ENCODE measurements around the gene ACACB.

The ACACB gene

GRCh38 chr12:109115758-109116610, at the start of gene ACACB:
TSS of gene ACACB (plus strand) at chr12:109116587. CDS start at chr12:109139406, 22,819 bp downstream.
- DNase-seq, result no peak

GRCh38 chr12:109069307-109070271, 46.8 kb upstream of the ACACB start:
- DNase-seq, result no peak

- DNase-seq, result no peak
Observed at GRCh38 chr12:109074866-109075265, 41.5 kb upstream of the ACACB start.

GRCh38 chr12:109082751-109083150, 33.6 kb upstream of the ACACB start:
- no peak for DNase-seq

- no peak for DNase-seq
Observed at GRCh38 chr12:109084425-109084824, 32.0 kb upstream of the ACACB start.

- DNase-seq, result no peak
Observed at GRCh38 chr12:109085590-109085989, 30.8 kb upstream of the ACACB start.

GRCh38 chr12:109087250-109087649, 29.1 kb upstream of the ACACB start:
- DNase-seq, result no peak

- DNase-seq, result no peak
Observed at GRCh38 chr12:109088818-109089217, 27.6 kb upstream of the ACACB start.

- DNase-seq, result no peak
Observed at GRCh38 chr12:109089683-109090082, 26.7 kb upstream of the ACACB start.

GRCh38 chr12:109092497-109093021, 23.8 kb upstream of the ACACB start:
- DNase-seq, result no peak

- peak; percentile 79 for DNase-seq
Observed at GRCh38 chr12:109093022-109093918, 23.1 kb upstream of the ACACB start, which contains the start of gene ALKBH2. TSS of gene ALKBH2 (minus strand) at chr12:109093472. CDS start at chr12:109092786, 686 bp downstream.

- no peak for DNase-seq
Observed at GRCh38 chr12:109097140-109097434, 19.3 kb upstream of the ACACB start.

GRCh38 chr12:109097435-109098182, 18.8 kb upstream of the ACACB start, which contains the start of gene UNG:
TSS of gene UNG (plus strand) at chr12:109097597. CDS start at chr12:109097680, 83 bp downstream.
- peak; percentile 93 for DNase-seq

- DNase-seq, result no peak
Observed at GRCh38 chr12:109098183-109098604, 18.2 kb upstream of the ACACB start.

GRCh38 chr12:109098651-109099050, 17.7 kb upstream of the ACACB start:
- no peak for DNase-seq

- no peak for DNase-seq
Observed at GRCh38 chr12:109099431-109100020, 16.9 kb upstream of the ACACB start.

GRCh38 chr12:109100741-109101140, 15.6 kb upstream of the ACACB start:
- DNase-seq, result no peak

GRCh38 chr12:109102491-109102890, 13.9 kb upstream of the ACACB start:
- no peak for DNase-seq

GRCh38 chr12:109105176-109105575, 11.2 kb upstream of the ACACB start:
- no peak for DNase-seq

- DNase-seq, result no peak
Observed at GRCh38 chr12:109109746-109110350, 6.5 kb upstream of the ACACB start.
